Measurements from ENCODE around the gene PTH2R.

DNA sequence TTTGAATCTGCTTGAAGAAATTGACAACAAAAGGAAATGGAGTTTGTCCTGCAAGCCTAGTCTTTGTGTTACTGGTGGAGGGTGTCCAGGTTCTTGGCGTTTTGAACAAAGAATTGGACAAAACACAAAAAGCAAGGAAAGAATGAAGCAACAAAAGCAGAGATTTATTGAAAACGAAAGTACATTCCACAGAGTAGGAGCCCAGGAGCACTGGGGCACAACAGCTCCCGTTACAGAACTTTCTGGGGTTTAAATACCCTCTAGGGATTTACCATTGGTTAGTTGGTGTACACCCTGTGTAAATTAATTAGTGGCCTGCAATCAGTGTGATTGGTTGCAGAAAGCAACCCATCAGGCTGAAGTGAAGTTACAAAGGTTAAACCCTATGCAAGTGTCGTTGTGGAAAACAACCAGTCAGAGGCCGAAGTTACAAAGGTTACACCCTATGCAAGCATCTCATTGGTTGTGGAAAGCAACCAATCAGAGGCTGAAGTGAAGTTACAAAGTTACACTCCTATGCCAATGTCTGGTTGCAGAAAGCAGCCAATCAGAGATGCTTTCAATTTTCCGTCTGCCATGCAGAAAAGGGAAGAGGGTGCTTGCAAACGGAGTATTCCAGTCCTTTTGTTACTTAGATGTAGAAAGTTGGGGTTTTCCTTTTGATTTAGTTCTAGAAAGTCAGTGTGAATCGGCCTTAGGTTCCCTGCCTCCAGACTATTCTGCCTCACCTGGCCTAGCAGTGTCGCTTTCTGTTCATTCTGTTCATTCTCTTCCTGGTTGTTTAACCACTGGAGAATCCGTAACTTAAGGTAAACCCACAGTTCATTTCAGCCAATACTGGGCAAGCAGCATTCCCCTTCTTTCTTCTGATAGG is 47.6 kb upstream of the PTH2R start:
- no peak for TF ChIP-seq CSRNP3 (CRISPR knock-in tag; IDR thresholded peaks at IDR 0.05)
- TF ChIP-seq ZNF565 (CRISPR knock-in tag; conservative IDR thresholded peaks at IDR 0.05; ENCODE audit: low read depth), result no peak
- no peak for TF ChIP-seq ISL1 (CRISPR knock-in tag; IDR thresholded peaks at IDR 0.05)
- no peak for TF ChIP-seq ARNTL (CRISPR knock-in tag; IDR thresholded peaks at IDR 0.05; ENCODE audit: borderline replicate concordance, low read depth)
- no peak for TF ChIP-seq ESRRG (CRISPR knock-in tag; IDR thresholded peaks at IDR 0.05)
- no peak for TF ChIP-seq ZNF8 (CRISPR knock-in tag; IDR thresholded peaks at IDR 0.05)
- TF ChIP-seq SNAI2 (CRISPR knock-in tag; IDR thresholded peaks at IDR 0.05), result no peak
- TF ChIP-seq ZFP30 (CRISPR knock-in tag; IDR thresholded peaks at IDR 0.05), result no peak
- no peak for TF ChIP-seq ZFP3 (CRISPR knock-in tag; IDR thresholded peaks at IDR 0.05)
- TF ChIP-seq OSR1 (CRISPR knock-in tag; IDR thresholded peaks at IDR 0.05), result no peak
- TF ChIP-seq GLIS3 (CRISPR knock-in tag; IDR thresholded peaks at IDR 0.05), result no peak
- TF ChIP-seq ZC3H10 (CRISPR knock-in tag; IDR thresholded peaks at IDR 0.05), result no peak
- no peak for TF ChIP-seq CREB5 (CRISPR knock-in tag; IDR thresholded peaks at IDR 0.05; ENCODE audit: low read depth)
- no peak for TF ChIP-seq POU6F1 (CRISPR knock-in tag; IDR thresholded peaks at IDR 0.05; ENCODE audit: borderline replicate concordance, low read depth)
